IMR-90 (cell line): ENCODE data around the gene BTBD1. TPM values are rescaled to one million over a fixed set of nuclear protein-coding genes. Genes with fewer than 3 reads are reported as not detected.

Experiments
- ATAC-seq: fragments of 200-7000 bp; cut with Tn5 transposase; 2 replicates; pipeline ENCODE4 v1.9.1; 2020; ENCODE audit warnings: low read depth, mild to moderate bottlenecking, moderate library complexity
- BruUV-seq: library from RNA; stranded (reverse); fragments of 400-500 nt; replicated peaks from 2 replicates; lab custom pipeline; 2021; lab: Mats Ljungman, UMichigan
- CTCF ChIA-PET: fragments of 300-600 bp; formaldehyde crosslinking; extraction: SDS; loops from one replicate; lab custom pipeline; 2021; ENCODE audit warnings: antibody characterized with exemption; lab: Yijun Ruan, JAX
- POLR2A ChIA-PET: fragments of 300-600 bp; sonication (Branson Sonifier 250); formaldehyde crosslinking; loops from one replicate; lab custom pipeline; 2022; ENCODE audit warnings: antibody characterized with exemption; ENCODE audit not compliant: unreplicated experiment; lab: Charles Lee
- DNase-seq: peaks from one replicate; pipeline ENCODE4 v3.0.0; 2013
- H2AFZ ChIP-seq: replicated peaks from 2 replicates; pipeline ENCODE3; 2013; ENCODE audit warnings: low read length, mild to moderate bottlenecking; ENCODE audit not compliant: poor library complexity
- H2AK5ac ChIP-seq: 2 replicates; pipeline ENCODE4 v1.6.1; 2013; ENCODE audit warnings: low read depth, low read length, inconsistent platforms
- H2AK9ac ChIP-seq: replicated peaks from 2 replicates; pipeline ENCODE3; 2013; ENCODE audit warnings: mild to moderate bottlenecking, low read depth, low read length, moderate library complexity; ENCODE audit not compliant: poor library complexity
- H2BK120ac ChIP-seq: 2 replicates; pipeline ENCODE4 v1.6.1; 2013; ENCODE audit warnings: low read depth, low read length, inconsistent platforms
- H2BK15ac ChIP-seq: 3 replicates; pipeline ENCODE4 v1.6.1; 2013; ENCODE audit warnings: low read depth, low read length, inconsistent platforms
- H2BK20ac ChIP-seq: 2 replicates; pipeline ENCODE4 v1.6.1; 2013; ENCODE audit warnings: low read depth, mild to moderate bottlenecking, inconsistent platforms, low read length, moderate library complexity
- H2BK5ac ChIP-seq: 2 replicates; pipeline ENCODE4 v1.6.1; 2013; ENCODE audit warnings: mild to moderate bottlenecking, low read depth, low read length, inconsistent platforms; ENCODE audit not compliant: poor library complexity, severe bottlenecking
- H3K14ac ChIP-seq: replicated peaks from 2 replicates; pipeline ENCODE4 v1.6.1; 2013; ENCODE audit warnings: low read depth, low read length, inconsistent platforms
- H3K18ac ChIP-seq: 2 replicates; pipeline ENCODE4 v1.6.1; 2013; ENCODE audit warnings: low read depth, low read length, control low read depth
- H3K23ac ChIP-seq: 2 replicates; pipeline ENCODE4 v1.6.1; 2013; ENCODE audit warnings: low read depth, low read length, inconsistent platforms
- H3K27ac ChIP-seq: 2 replicates; pipeline ENCODE4 v1.5.1; 2013; ENCODE audit warnings: mild to moderate bottlenecking, control low read depth, low read length; ENCODE audit not compliant: insufficient read depth
- H3K27me3 ChIP-seq: 2 replicates; pipeline ENCODE4 v1.6.1; 2013; ENCODE audit warnings: low read length; ENCODE audit not compliant: control insufficient read depth, insufficient read depth
- H3K36me3 ChIP-seq: 2 replicates; pipeline ENCODE4 v1.6.1; 2013; ENCODE audit warnings: low read length, mixed read lengths; ENCODE audit not compliant: control insufficient read depth, insufficient read depth
- H3K4ac ChIP-seq: 2 replicates; pipeline ENCODE4 v1.6.1; 2013; ENCODE audit warnings: low read depth, low read length, inconsistent platforms
- H3K4me1 ChIP-seq: 2 replicates; pipeline ENCODE4 v1.6.1; 2013; ENCODE audit warnings: low read length, mixed read lengths; ENCODE audit not compliant: control insufficient read depth, insufficient read depth
- H3K4me2 ChIP-seq: 2 replicates; pipeline ENCODE4 v1.6.1; 2013; ENCODE audit warnings: low read depth, mild to moderate bottlenecking, control low read depth, low read length, moderate library complexity
- H3K4me3 ChIP-seq: 2 replicates; pipeline ENCODE4 v1.5.1; 2013; ENCODE audit warnings: low read depth, mild to moderate bottlenecking, control low read depth, low read length, moderate library complexity; ENCODE audit not compliant: insufficient read depth
- H3K56ac ChIP-seq: 2 replicates; pipeline ENCODE4 v1.6.1; 2013; ENCODE audit warnings: low read length, inconsistent platforms; ENCODE audit not compliant: insufficient read depth; ENCODE audit errors: extremely low read depth
- H3K79me1 ChIP-seq, 2 experiments: 2 replicates each; pipeline ENCODE4 v1.6.1; 2013; ENCODE audit warnings: low read length in 2 of 2, inconsistent platforms in 1 of 2, low read depth in 1 of 2
- H3K9ac ChIP-seq: 2 replicates; pipeline ENCODE4 v1.6.1; 2013; ENCODE audit warnings: low read depth, low read length, control low read depth
- H3K9me1 ChIP-seq: 2 replicates; pipeline ENCODE4 v1.6.1; 2013; ENCODE audit warnings: low read length, inconsistent platforms; ENCODE audit not compliant: insufficient read depth
- H3K9me3 ChIP-seq: 2 replicates; pipeline ENCODE4 v1.6.1; 2013; ENCODE audit warnings: low read length; ENCODE audit not compliant: control insufficient read depth, insufficient read depth
- H4K20me1 ChIP-seq: 2 replicates; pipeline ENCODE4 v1.6.1; 2013; ENCODE audit warnings: low read length, inconsistent platforms; ENCODE audit not compliant: insufficient read depth
- H4K5ac ChIP-seq: 2 replicates; pipeline ENCODE4 v1.6.1; 2013; ENCODE audit warnings: mild to moderate bottlenecking, low read depth, low read length, control low read depth
- H4K8ac ChIP-seq, 2 experiments: 2 replicates each; pipeline ENCODE4 v1.6.1; 2013; ENCODE audit warnings: low read depth in 2 of 2, low read length in 2 of 2, control low read depth in 1 of 2, inconsistent platforms in 1 of 2
- H4K91ac ChIP-seq: 2 replicates; pipeline ENCODE4 v1.6.1; 2013; ENCODE audit warnings: low read depth, low read length, inconsistent platforms; ENCODE audit not compliant: insufficient read depth
- BHLHE40 ChIP-seq: fragments of 150-350 bp; IDR thresholded peaks from 2 replicates; pipeline ENCODE4 v1.6.1; 2016; ENCODE audit warnings: mild to moderate bottlenecking, low read depth, low read length
- CEBPB ChIP-seq: IDR thresholded peaks from 2 replicates; pipeline ENCODE4 v1.6.1; 2012; ENCODE audit warnings: low read depth, low read length, improper control_type of control experiment
- CHD1 ChIP-seq: IDR thresholded peaks from 2 replicates; pipeline ENCODE4 v1.6.1; 2012; ENCODE audit warnings: low read depth, low read length, improper control_type of control experiment
- FOS ChIP-seq: fragments of 150-350 bp; IDR thresholded peaks from 2 replicates; pipeline ENCODE4 v1.6.1; 2016; ENCODE audit warnings: low read depth, low read length
- MAFK ChIP-seq: IDR thresholded peaks from 2 replicates; pipeline ENCODE4 v1.6.1; 2012; ENCODE audit warnings: low read depth, low read length, improper control_type of control experiment
- MAZ ChIP-seq: IDR thresholded peaks from 2 replicates; pipeline ENCODE4 v1.6.1; 2012; ENCODE audit warnings: low read depth, mild to moderate bottlenecking, low read length, improper control_type of control experiment, moderate library complexity, borderline replicate concordance
- MXI1 ChIP-seq: IDR thresholded peaks from 2 replicates; pipeline ENCODE4 v1.6.1; 2012; ENCODE audit warnings: low read depth, mild to moderate bottlenecking, low read length, moderate library complexity, borderline replicate concordance
- NFE2L2 ChIP-seq: fragments of 150-350 bp; IDR thresholded peaks from 2 replicates; pipeline ENCODE4 v1.6.1; 2016; ENCODE audit warnings: low read depth, mild to moderate bottlenecking, low read length
- POLR2A ChIP-seq: IDR thresholded peaks from 2 replicates; pipeline ENCODE4 v1.6.1; 2012; ENCODE audit warnings: mild to moderate bottlenecking, low read depth, low read length
- RAD21 ChIP-seq: IDR thresholded peaks from 2 replicates; pipeline ENCODE4 v1.6.1; 2012; ENCODE audit warnings: low read length, improper control_type of control experiment
- RCOR1 ChIP-seq: IDR thresholded peaks from 2 replicates; pipeline ENCODE4 v1.6.1; 2012; ENCODE audit warnings: mild to moderate bottlenecking, low read length, improper control_type of control experiment; ENCODE audit not compliant: insufficient replicate concordance
- RFX5 ChIP-seq: IDR thresholded peaks from 2 replicates; pipeline ENCODE4 v1.8.0; 2012; ENCODE audit warnings: low read depth, mild to moderate bottlenecking, low read length, moderate library complexity
- SMC3 ChIP-seq: fragments of 150-350 bp; IDR thresholded peaks from 2 replicates; pipeline ENCODE4 v1.6.1; 2016; ENCODE audit warnings: low read depth, mild to moderate bottlenecking, antibody characterized with exemption, low read length, moderate library complexity
- WGBS, 2 experiments: methylation state at CpG; one replicate each; pipeline versions ENCODE4 v1.1.5 to v1.1.7; 2013; ENCODE audit warnings: missing lambda C conversion rate in 2 of 2; ENCODE audit not compliant: insufficient read length in 1 of 2; ENCODE audit errors: extremely low coverage in 2 of 2; 5-methylcytosine and 5-hydroxymethylcytosine counted together
- dilution Hi-C: fragments of 300-500 bp; cut with HindIII; formaldehyde crosslinking; loops from one replicate; pipeline ENCODE4 v1.14.3; 2018; ENCODE audit warnings: low sequenced_read_pairs; ENCODE audit not compliant: unreplicated experiment
- in situ Hi-C: fragments of 300-500 bp; cut with MboI; formaldehyde crosslinking; loops from 3 replicates; pipeline ENCODE4 v1.14.3; 2019; ENCODE audit warnings: low sequenced_read_pairs, inconsistent platforms, mixed read lengths
- intact Hi-C: fragments of 100-400 bp; cut with micrococcal nuclease; formaldehyde crosslinking; loops from 2 replicates; pipeline ENCODE4 v1.10.0; 2022
- polyA plus RNA-seq, 3 experiments: library from polyadenylated mRNA; depleted of rRNA; stranded (reverse); fragments of >200 nt; gene quantifications; 2 replicates each; pipeline ENCODE4 v1.2.3, GENCODE V29; 2012; ENCODE audit warnings: low replicate concordance in 1 of 3
- total RNA-seq: library from RNA; depleted of rRNA; stranded (reverse); fragments of >200 nt; gene quantifications from 2 replicates; pipeline ENCODE4 v1.2.3, GENCODE V29; 2012
- TF ChIP-seq, protein P1 (sequence below): fragments of 150-350 bp; IDR thresholded peaks from 2 replicates; pipeline ENCODE4 v1.6.1; 2016; ENCODE audit warnings: low read depth, mild to moderate bottlenecking, low read length, moderate library complexity, borderline replicate concordance
- TF ChIP-seq, protein P2 (sequence below): fragments of 150-350 bp; IDR thresholded peaks from 2 replicates; pipeline ENCODE4 v1.6.1; 2017; ENCODE audit warnings: mild to moderate bottlenecking, antibody characterized with exemption, low read length, low read depth
- TF ChIP-seq, protein P3 (sequence below): conservative IDR thresholded peaks from 2 replicates; pipeline ENCODE4 v1.5.1; 2012; ENCODE audit warnings: mild to moderate bottlenecking, low read depth, low read length, improper control_type of control experiment

BTBD1 gene
- total and polyA plus RNA-seq, 2 of the 4 experiments (the other 2 are of a cell fraction): 39.3 to 78.7 TPM

DNA sequence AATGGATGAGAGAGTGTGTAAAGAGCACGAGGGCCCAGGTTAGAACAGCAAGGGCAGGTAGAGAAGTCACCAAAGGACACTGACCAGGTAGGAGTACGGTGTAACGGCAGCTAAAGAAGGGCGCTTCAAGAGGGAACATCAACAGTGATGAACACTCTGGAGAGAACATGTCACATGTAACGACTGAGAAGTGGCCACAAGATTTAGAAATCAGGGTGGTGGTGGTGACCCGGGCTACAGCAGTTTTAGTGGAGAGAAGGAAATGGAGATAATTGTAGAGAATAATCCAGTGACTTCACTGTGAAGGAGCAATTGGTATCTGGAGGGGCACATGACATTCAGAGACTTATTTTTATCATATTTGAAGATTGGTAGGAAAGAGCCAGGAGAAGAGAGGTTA is 54.4 kb downstream of the BTBD1 start:
- peaks cover 12 to 38% of the 10 kb centered on the region in 2 experiments; a peak in 3 of 4 replicates for H3K79me1 ChIP-seq
- H3K27ac ChIP-seq: no peak overlapping the region
- no peak overlapping the region for H3K4me2 ChIP-seq
- no peak overlapping the region for H2BK120ac ChIP-seq
- ATAC-seq: no peak
- no TSS peak for BruUV-seq
- peaks cover 9% of the 10 kb centered on the region; the same call in 1 of the 2 replicates for H3K9me1 ChIP-seq
- 100% methylated on average over 5 of the region's 6 CpGs; no CpG with 5 or more reads in 1 of the 2 experiments for WGBS, 2 experiments
- no peak overlapping the region for H2AFZ ChIP-seq
- no peak overlapping the region for H3K9ac ChIP-seq
- H3K9me3 ChIP-seq: no peaks in the 10 kb centered on the region
- no peak overlapping the region for H3K14ac ChIP-seq
- H4K5ac ChIP-seq: peak overlapping the region; percentile 19; the same call in 1 of the 2 replicates
- H3K4me1 ChIP-seq: peaks cover 10% of the 10 kb centered on the region
- peak overlapping the region; percentile 96 to 97; a peak in 2 of 4 replicates for H4K8ac ChIP-seq
- peak overlapping the region; percentile 59; the same call in 1 of the 2 replicates for H2AK5ac ChIP-seq
- ChIA-PET POLR2A (no interaction called here), CTCF (interaction anchor here (1.2 kb wide), 1 partner anchor 9 kb away, joined by 3 read pairs; no protein-coding TSS in a partner anchor)
- H3K56ac ChIP-seq: no peak overlapping the region
- H3K27me3 ChIP-seq: no peaks in the 10 kb centered on the region
- peaks cover 8% of the 10 kb centered on the region for H3K36me3 ChIP-seq
- no peak overlapping the region for H4K91ac ChIP-seq
- in situ Hi-C loops: no loop called here
- no peak overlapping the region for H2AK9ac ChIP-seq
- no peak overlapping the region for H3K18ac ChIP-seq
- H2BK20ac ChIP-seq: no peak overlapping the region
- H3K4ac ChIP-seq: 0 out of 2 replicates have a peak overlapping the region, but pooled peaks have one; percentile 16
- TF ChIP-seq BHLHE40 (no peak), FOS (no peak), CEBPB (no peak), SMC3 (no peak), MXI1 (no peak), MAZ (no peak), MAFK (no peak), POLR2A (no peak), NFE2L2 (no peak), RCOR1 (no peak), RFX5 (no peak), CHD1 (no peak), RAD21 (no peak)
- TF ChIP-seq, protein P1, sequence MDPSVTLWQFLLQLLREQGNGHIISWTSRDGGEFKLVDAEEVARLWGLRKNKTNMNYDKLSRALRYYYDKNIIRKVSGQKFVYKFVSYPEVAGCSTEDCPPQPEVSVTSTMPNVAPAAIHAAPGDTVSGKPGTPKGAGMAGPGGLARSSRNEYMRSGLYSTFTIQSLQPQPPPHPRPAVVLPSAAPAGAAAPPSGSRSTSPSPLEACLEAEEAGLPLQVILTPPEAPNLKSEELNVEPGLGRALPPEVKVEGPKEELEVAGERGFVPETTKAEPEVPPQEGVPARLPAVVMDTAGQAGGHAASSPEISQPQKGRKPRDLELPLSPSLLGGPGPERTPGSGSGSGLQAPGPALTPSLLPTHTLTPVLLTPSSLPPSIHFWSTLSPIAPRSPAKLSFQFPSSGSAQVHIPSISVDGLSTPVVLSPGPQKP: no peak
- TF ChIP-seq, protein P2, sequence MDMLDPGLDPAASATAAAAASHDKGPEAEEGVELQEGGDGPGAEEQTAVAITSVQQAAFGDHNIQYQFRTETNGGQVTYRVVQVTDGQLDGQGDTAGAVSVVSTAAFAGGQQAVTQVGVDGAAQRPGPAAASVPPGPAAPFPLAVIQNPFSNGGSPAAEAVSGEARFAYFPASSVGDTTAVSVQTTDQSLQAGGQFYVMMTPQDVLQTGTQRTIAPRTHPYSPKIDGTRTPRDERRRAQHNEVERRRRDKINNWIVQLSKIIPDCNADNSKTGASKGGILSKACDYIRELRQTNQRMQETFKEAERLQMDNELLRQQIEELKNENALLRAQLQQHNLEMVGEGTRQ: no peak
- TF ChIP-seq, protein P3, sequence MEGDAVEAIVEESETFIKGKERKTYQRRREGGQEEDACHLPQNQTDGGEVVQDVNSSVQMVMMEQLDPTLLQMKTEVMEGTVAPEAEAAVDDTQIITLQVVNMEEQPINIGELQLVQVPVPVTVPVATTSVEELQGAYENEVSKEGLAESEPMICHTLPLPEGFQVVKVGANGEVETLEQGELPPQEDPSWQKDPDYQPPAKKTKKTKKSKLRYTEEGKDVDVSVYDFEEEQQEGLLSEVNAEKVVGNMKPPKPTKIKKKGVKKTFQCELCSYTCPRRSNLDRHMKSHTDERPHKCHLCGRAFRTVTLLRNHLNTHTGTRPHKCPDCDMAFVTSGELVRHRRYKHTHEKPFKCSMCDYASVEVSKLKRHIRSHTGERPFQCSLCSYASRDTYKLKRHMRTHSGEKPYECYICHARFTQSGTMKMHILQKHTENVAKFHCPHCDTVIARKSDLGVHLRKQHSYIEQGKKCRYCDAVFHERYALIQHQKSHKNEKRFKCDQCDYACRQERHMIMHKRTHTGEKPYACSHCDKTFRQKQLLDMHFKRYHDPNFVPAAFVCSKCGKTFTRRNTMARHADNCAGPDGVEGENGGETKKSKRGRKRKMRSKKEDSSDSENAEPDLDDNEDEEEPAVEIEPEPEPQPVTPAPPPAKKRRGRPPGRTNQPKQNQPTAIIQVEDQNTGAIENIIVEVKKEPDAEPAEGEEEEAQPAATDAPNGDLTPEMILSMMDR: no peak
- H2BK5ac ChIP-seq: no peak overlapping the region
- dilution Hi-C loops: no loop called here
- no peak overlapping the region for H2BK15ac ChIP-seq
- intact Hi-C loops: loop anchor here (5.0 to 10.0 kb wide), 2 partner anchors 272 to 545 kb away; partner anchors contain the start of gene BNC1
- no peak overlapping the region for H3K4me3 ChIP-seq
- no peaks in the 10 kb centered on the region for H4K20me1 ChIP-seq
- no peak overlapping the region for H3K23ac ChIP-seq
- DNase-seq: no peak
